ENCODE data around the gene RNU1-3. TPM values are rescaled to one million over a fixed set of nuclear protein-coding genes. Genes with fewer than 3 reads are reported as not detected.
"Not testable (repeated sequence)": the region's sequence is repeated elsewhere in the genome, so short reads cannot be mapped to it uniquely, and the experiment has no call there.

The RNU1-3 gene
- total and polyA plus RNA-seq, 2 of the 8 experiments (the other 6 are each of a cell fraction or from before 2014, with no cell fraction given) = 145 to 1,303 TPM

DNA sequence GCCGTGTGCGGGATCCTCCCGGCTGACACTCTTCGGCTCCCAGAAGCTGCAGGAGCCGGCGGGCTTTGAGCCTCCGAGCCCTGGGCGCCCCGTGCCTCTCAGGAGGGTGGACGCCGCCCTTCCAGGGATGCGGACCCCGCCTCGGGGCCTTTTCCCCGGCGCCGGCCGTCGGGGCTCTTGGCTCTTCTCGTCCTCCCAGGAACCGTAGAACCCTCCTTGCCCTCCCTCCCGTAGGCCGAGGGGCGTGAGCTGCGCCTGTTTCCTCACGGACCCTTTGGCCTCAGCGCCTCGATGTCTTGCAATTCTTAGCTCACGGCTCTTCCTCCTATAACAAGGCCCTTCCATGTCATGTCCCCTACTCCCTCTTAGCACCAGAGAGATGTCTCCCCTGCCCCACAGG is 13.6 kb upstream of the RNU1-3 start:
- peak overlapping the region; percentile 32 to 50 for H3K4me2 ChIP-seq (ENCODE audit: insufficient read depth in 1 of 2, low read depth in 2 of 2, low read length in 2 of 2)
- H3K79me2 ChIP-seq (ENCODE audit: control insufficient read depth in 1 of 2, insufficient read depth in 2 of 2, low read length in 2 of 2); H3K9me3 ChIP-seq (ENCODE audit: insufficient read depth in 2 of 2, low read depth in 1 of 2, low read length in 1 of 2); H2BK12ac ChIP-seq (ENCODE audit: low read depth, low read length); H3K4me1 ChIP-seq (replicated peaks in 1 of 4; ENCODE audit: control insufficient read depth in 3 of 4, insufficient read depth in 4 of 4, low read length in 3 of 4); H3K9ac ChIP-seq (replicated peaks in 1 of 4; ENCODE audit: extremely low read depth in 1 of 4, low read depth in 3 of 4, low read length in 3 of 4); H4K8ac ChIP-seq (ENCODE audit: extremely low read depth, insufficient read depth, low read length); H4K5ac ChIP-seq (ENCODE audit: insufficient read length, low read depth, low read length); H3K56ac ChIP-seq (replicated peaks; ENCODE audit: insufficient read length, low read depth, low read length); FAIRE-seq; H2BK120ac ChIP-seq (replicated peaks; ENCODE audit: low read depth, low read length); H3K23ac ChIP-seq (ENCODE audit: insufficient read length); H2BK15ac ChIP-seq (ENCODE audit: low read length); H2BK20ac ChIP-seq (ENCODE audit: low read length); DNase-seq (ENCODE audit: low read depth in 1 of 2, low spot score in 2 of 2); H3K79me1 ChIP-seq (ENCODE audit: low read depth, low read length); H3K27me3 ChIP-seq (replicated peaks in 1 of 4; ENCODE audit: control insufficient read depth in 3 of 4, extremely low read depth in 1 of 4, insufficient read depth in 3 of 4, low read length in 3 of 4); H3K23me2 ChIP-seq (ENCODE audit: low read depth, low read length); H2AK5ac ChIP-seq (ENCODE audit: low read depth, low read length); H3K14ac ChIP-seq (ENCODE audit: insufficient read length); H4K20me1 ChIP-seq (replicated peaks in 1 of 2; ENCODE audit: control insufficient read depth in 1 of 2, insufficient read depth in 2 of 2, low read length in 2 of 2); H3K27ac ChIP-seq (ENCODE audit: low read depth, low read length); H2BK5ac ChIP-seq (ENCODE audit: low read depth, low read length); H3K4ac ChIP-seq (replicated peaks; ENCODE audit: insufficient read length, low read depth, low read length); H2AFZ ChIP-seq (ENCODE audit: low read length); H4K91ac ChIP-seq (replicated peaks; ENCODE audit: insufficient read length, low read length); H3K18ac ChIP-seq (ENCODE audit: extremely low read depth, low read length); H3K36me3 ChIP-seq (ENCODE audit: control insufficient read depth in 2 of 4, insufficient read depth in 4 of 4, low read length in 3 of 4): not testable (repeated sequence)
- ChIA-PET CTCF (ENCODE audit: partially characterized antibody) (interaction anchor here (1.9 kb wide), 1 partner anchor 10 kb away, joined by 7 read pairs; no protein-coding TSS in a partner anchor), POLR2A (ENCODE audit: partially characterized antibody) (interaction anchor here (2.2 kb wide), 1 partner anchor 19 kb away, joined by 9 read pairs; no protein-coding TSS in a partner anchor)
- TF ChIP-seq, protein P1, sequence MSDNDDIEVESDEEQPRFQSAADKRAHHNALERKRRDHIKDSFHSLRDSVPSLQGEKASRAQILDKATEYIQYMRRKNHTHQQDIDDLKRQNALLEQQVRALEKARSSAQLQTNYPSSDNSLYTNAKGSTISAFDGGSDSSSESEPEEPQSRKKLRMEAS (IDR thresholded peaks at IDR 0.05) = peak; percentile 31; the same call in 1 of the 2 replicates
- H3K4me3 ChIP-seq (ENCODE audit: extremely low read depth in 1 of 4, insufficient read depth in 2 of 4, low read depth in 3 of 4, low read length in 4 of 4) = peak overlapping the region; percentile 12 to 43 (median 23); a peak in 3 of 8 replicates
- WGBS, 2 experiments (ENCODE audit: extremely low coverage in 1 of 2, insufficient coverage in 1 of 2, insufficient read length in 1 of 2, insufficient replicate concordance in 2 of 2, low coverage in 1 of 2, low lambda C conversion rate in 2 of 2, missing lambda C conversion rate in 1 of 2) = 40% methylated on average over 14 of the region's 29 CpGs; no CpG with 5 or more reads in 1 of the 2 experiments

Data from H1 (cell line).